GM23338 (cell line): ENCODE data around the gene ESYT1. TPM values are rescaled to one million over a fixed set of nuclear protein-coding genes. Genes with fewer than 3 reads are reported as not detected.

ENCODE experiments used
- ATAC-seq: fragments of 200-7000 bp; cut with Tn5 transposase; 3 replicates; pipeline ENCODE4 v1.9.1; 2020
- DNase-seq: peaks from one replicate; pipeline ENCODE4 v3.0.0-alpha.2; 2015; ENCODE audit warnings: low spot score
- H2AFZ ChIP-seq: fragments of 200-600 bp; sonication (generic); 2 replicates; pipeline ENCODE4 v1.8.0; 2016; ENCODE audit warnings: antibody characterized with exemption, mild to moderate bottlenecking, moderate library complexity
- H3F3A ChIP-seq: fragments of 200-600 bp; sonication (generic); replicated peaks from 2 replicates; pipeline ENCODE4 v1.8.0; 2017; ENCODE audit warnings: antibody characterized with exemption, mixed run types, low read depth
- H3K27ac ChIP-seq: fragments of 200-600 bp; sonication (generic); 2 replicates; pipeline ENCODE4 v1.6.1; 2016; ENCODE audit warnings: low read depth
- H3K27me3 ChIP-seq: fragments of 200-600 bp; sonication (generic); 2 replicates; pipeline ENCODE4 v1.8.0; 2016; ENCODE audit warnings: mild to moderate bottlenecking, mixed run types, moderate library complexity; ENCODE audit not compliant: insufficient read depth
- H3K36me3 ChIP-seq: fragments of 200-600 bp; sonication (generic); 2 replicates; pipeline ENCODE4 v1.8.0; 2016; ENCODE audit warnings: mild to moderate bottlenecking; ENCODE audit not compliant: insufficient read depth
- H3K4me1 ChIP-seq: fragments of 200-600 bp; sonication (generic); 2 replicates; pipeline ENCODE4 v1.8.0; 2016; ENCODE audit warnings: mild to moderate bottlenecking, moderate library complexity; ENCODE audit not compliant: insufficient read depth
- H3K4me2 ChIP-seq: fragments of 200-600 bp; sonication (generic); 2 replicates; pipeline ENCODE4 v1.7.1; 2017; ENCODE audit warnings: mixed run types
- H3K4me3 ChIP-seq: fragments of 200-600 bp; sonication (generic); 2 replicates; pipeline ENCODE4 v1.6.1; 2016; ENCODE audit warnings: mixed run types
- H3K79me2 ChIP-seq: fragments of 200-600 bp; sonication (generic); replicated peaks from 2 replicates; pipeline ENCODE4 v1.8.0; 2017; ENCODE audit warnings: mild to moderate bottlenecking; ENCODE audit not compliant: insufficient read depth
- H3K9me2 ChIP-seq: fragments of 200-600 bp; sonication (generic); 2 replicates; pipeline ENCODE4 v1.8.0; 2017; ENCODE audit not compliant: insufficient read depth
- H4K20me1 ChIP-seq: fragments of 200-600 bp; sonication (generic); replicated peaks from 2 replicates; pipeline ENCODE4 v1.8.0; 2017; ENCODE audit warnings: mild to moderate bottlenecking; ENCODE audit not compliant: insufficient read depth
- H3K27ac Mint-ChIP-seq: 2 replicates; pipeline ENCODE4 v1.8.0; 2020; ENCODE audit warnings: inconsistent platforms, mild to moderate bottlenecking, moderate library complexity, mixed read lengths
- H3K27me3 Mint-ChIP-seq: 3 replicates; pipeline ENCODE4 v1.8.0; 2022; ENCODE audit warnings: low read depth, mild to moderate bottlenecking, moderate library complexity, mixed read lengths, inconsistent platforms; ENCODE audit not compliant: insufficient read depth, poor library complexity
- H3K36me3 Mint-ChIP-seq: 3 replicates; pipeline ENCODE4 v1.8.0; 2021; ENCODE audit warnings: low read depth, mild to moderate bottlenecking, inconsistent platforms, moderate library complexity, mixed read lengths
- H3K4me1 Mint-ChIP-seq: 3 replicates; pipeline ENCODE4 v1.8.0; 2020; ENCODE audit warnings: mild to moderate bottlenecking, inconsistent platforms, mixed read lengths
- H3K4me3 Mint-ChIP-seq: 3 replicates; pipeline ENCODE4 v1.8.0; 2021; ENCODE audit warnings: moderate library complexity, mild to moderate bottlenecking, inconsistent platforms, mixed read lengths
- H3K9me3 Mint-ChIP-seq: 3 replicates; pipeline ENCODE4 v1.8.0; 2020; ENCODE audit warnings: moderate library complexity, mild to moderate bottlenecking, inconsistent platforms, mixed read lengths
- CREB1 ChIP-seq: fragments of 250-450 bp; sonication (Bioruptor Pico); IDR thresholded peaks from 2 replicates; pipeline ENCODE4 v1.5.0; 2020; ENCODE audit warnings: low read depth, mild to moderate bottlenecking, moderate library complexity
- EZH2 ChIP-seq: fragments of 200-600 bp; sonication (generic); IDR thresholded peaks from one replicate; pipeline ENCODE4 v1.8.0; 2017; ENCODE audit warnings: antibody characterized with exemption, mild to moderate bottlenecking, low read depth; ENCODE audit not compliant: unreplicated experiment
- EZH2phosphoT487 ChIP-seq: fragments of 200-600 bp; sonication (generic); IDR thresholded peaks from one replicate; pipeline ENCODE4 v1.8.1; 2018; ENCODE audit warnings: antibody characterized with exemption; ENCODE audit not compliant: unreplicated experiment
- JUNB ChIP-seq: IDR thresholded peaks from one replicate; pipeline ENCODE4 v1.6.1; 2016; ENCODE audit warnings: antibody characterized with exemption; ENCODE audit not compliant: unreplicated experiment
- NANOG ChIP-seq: IDR thresholded peaks from 2 replicates; pipeline ENCODE4 v1.6.1; 2016; ENCODE audit warnings: antibody characterized with exemption, borderline replicate concordance
- POLR2AphosphoS5 ChIP-seq: IDR thresholded peaks from 2 replicates; pipeline ENCODE4 v1.6.1; 2016; ENCODE audit warnings: antibody characterized with exemption, low read depth
- STAT1 ChIP-seq: IDR thresholded peaks from one replicate; pipeline ENCODE4 v1.6.1; 2016; ENCODE audit warnings: antibody characterized with exemption; ENCODE audit not compliant: unreplicated experiment
- ZNF114 ChIP-seq: fragments of 250-450 bp; sonication (Bioruptor Pico); IDR thresholded peaks from 2 replicates; pipeline ENCODE4 v1.5.0; 2020; ENCODE audit warnings: mild to moderate bottlenecking, moderate library complexity
- ZNF331 ChIP-seq: fragments of 250-450 bp; sonication (Bioruptor Pico); IDR thresholded peaks from 2 replicates; pipeline ENCODE4 v1.5.0; 2020; ENCODE audit warnings: low read depth, mild to moderate bottlenecking, moderate library complexity
- polyA plus RNA-seq: library from polyadenylated mRNA; unstranded; fragments of >200 nt; fragmentation: Nextera tagmentation; extraction: Ambion mirVana; gene quantifications from 2 replicates; pipeline ENCODE4 v1.2.1, GENCODE V29; 2016
- total RNA-seq: library from RNA; depleted of rRNA; stranded (reverse); fragments of >200 nt; shearing (Covaris generic); gene quantifications from 2 replicates; pipeline ENCODE4 v1.2.3, GENCODE V29; 2014
- TF ChIP-seq, protein P1 (sequence below): IDR thresholded peaks from 2 replicates; pipeline ENCODE4 v1.6.1; 2016; ENCODE audit warnings: antibody characterized with exemption
- TF ChIP-seq, protein P2 (sequence below): IDR thresholded peaks from one replicate; pipeline ENCODE4 v1.6.1; 2018; ENCODE audit warnings: antibody characterized with exemption; ENCODE audit not compliant: unreplicated experiment
- TF ChIP-seq, protein P3 (sequence below), 2 experiments: fragments of 200-600 bp in 1 of 2; sonication (generic) in 1 of 2; conservative IDR thresholded peaks; 2 replicates each; pipeline versions ENCODE4 v1.5.1 to v1.6.1; 2016 to 2017; ENCODE audit warnings: antibody characterized with exemption in 2 of 2, low read depth in 2 of 2, mild to moderate bottlenecking in 2 of 2, moderate library complexity in 1 of 2
- TF ChIP-seq, protein P4 (sequence below): fragments of 250-450 bp; sonication (Bioruptor Pico); IDR thresholded peaks from 2 replicates; pipeline ENCODE4 v1.5.0; 2020; ENCODE audit warnings: mild to moderate bottlenecking, moderate library complexity

The ESYT1 gene
- total and polyA plus RNA-seq, 2 experiments from 2014 or later: 23.3 to 142 TPM

DNA sequence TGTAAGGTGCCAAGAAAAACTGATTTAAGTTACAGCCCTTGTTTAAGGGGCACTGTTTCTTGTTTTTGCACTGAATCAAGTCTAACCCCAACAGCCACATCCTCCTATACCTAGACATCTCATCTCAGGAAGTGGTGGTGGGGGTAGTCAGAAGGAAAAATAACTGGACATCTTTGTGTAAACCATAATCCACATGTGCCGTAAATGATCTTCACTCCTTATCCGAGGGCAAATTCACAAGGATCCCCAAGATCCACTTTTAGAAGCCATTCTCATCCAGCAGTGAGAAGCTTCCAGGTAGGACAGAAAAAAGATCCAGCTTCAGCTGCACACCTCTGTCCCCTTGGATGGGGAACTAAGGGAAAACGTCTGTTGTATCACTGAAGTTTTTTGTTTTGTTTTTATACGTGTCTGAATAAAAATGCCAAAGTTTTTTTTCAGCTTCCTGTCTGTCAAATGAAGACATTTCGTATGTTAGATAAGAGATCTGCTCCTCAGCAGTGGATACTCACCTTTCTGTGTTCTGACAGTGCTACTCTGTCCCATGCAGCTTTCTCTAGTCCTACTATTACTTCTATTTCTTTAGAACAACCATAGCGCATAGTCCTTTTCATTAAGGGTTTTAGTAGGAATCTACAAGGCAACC, 24.9 kb upstream of the ESYT1 start:
- H3K27ac ChIP-seq: peak overlapping the region; percentile 88
- H4K20me1 ChIP-seq: peaks cover 17% of the 10 kb centered on the region
- H3K4me1 ChIP-seq: peaks cover 22% of the 10 kb centered on the region
- H3K4me2 ChIP-seq: peak overlapping the region; percentile 85
- peaks cover 21% of the 10 kb centered on the region for H3K4me1 Mint-ChIP-seq
- H3K9me2 ChIP-seq: no peaks in the 10 kb centered on the region
- peak overlapping the region; percentile 96 for H3K4me3 Mint-ChIP-seq
- no peaks in the 10 kb centered on the region for H3K9me3 Mint-ChIP-seq
- no peaks in the 10 kb centered on the region for H3K27me3 ChIP-seq
- H3K36me3 ChIP-seq: peaks cover 42% of the 10 kb centered on the region
- peaks cover 76% of the 10 kb centered on the region for H3K36me3 Mint-ChIP-seq
- no peak for TF ChIP-seq ZNF331
- TF ChIP-seq, protein P1, sequence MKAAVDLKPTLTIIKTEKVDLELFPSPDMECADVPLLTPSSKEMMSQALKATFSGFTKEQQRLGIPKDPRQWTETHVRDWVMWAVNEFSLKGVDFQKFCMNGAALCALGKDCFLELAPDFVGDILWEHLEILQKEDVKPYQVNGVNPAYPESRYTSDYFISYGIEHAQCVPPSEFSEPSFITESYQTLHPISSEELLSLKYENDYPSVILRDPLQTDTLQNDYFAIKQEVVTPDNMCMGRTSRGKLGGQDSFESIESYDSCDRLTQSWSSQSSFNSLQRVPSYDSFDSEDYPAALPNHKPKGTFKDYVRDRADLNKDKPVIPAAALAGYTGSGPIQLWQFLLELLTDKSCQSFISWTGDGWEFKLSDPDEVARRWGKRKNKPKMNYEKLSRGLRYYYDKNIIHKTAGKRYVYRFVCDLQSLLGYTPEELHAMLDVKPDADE: no peak
- TF ChIP-seq, protein P2, sequence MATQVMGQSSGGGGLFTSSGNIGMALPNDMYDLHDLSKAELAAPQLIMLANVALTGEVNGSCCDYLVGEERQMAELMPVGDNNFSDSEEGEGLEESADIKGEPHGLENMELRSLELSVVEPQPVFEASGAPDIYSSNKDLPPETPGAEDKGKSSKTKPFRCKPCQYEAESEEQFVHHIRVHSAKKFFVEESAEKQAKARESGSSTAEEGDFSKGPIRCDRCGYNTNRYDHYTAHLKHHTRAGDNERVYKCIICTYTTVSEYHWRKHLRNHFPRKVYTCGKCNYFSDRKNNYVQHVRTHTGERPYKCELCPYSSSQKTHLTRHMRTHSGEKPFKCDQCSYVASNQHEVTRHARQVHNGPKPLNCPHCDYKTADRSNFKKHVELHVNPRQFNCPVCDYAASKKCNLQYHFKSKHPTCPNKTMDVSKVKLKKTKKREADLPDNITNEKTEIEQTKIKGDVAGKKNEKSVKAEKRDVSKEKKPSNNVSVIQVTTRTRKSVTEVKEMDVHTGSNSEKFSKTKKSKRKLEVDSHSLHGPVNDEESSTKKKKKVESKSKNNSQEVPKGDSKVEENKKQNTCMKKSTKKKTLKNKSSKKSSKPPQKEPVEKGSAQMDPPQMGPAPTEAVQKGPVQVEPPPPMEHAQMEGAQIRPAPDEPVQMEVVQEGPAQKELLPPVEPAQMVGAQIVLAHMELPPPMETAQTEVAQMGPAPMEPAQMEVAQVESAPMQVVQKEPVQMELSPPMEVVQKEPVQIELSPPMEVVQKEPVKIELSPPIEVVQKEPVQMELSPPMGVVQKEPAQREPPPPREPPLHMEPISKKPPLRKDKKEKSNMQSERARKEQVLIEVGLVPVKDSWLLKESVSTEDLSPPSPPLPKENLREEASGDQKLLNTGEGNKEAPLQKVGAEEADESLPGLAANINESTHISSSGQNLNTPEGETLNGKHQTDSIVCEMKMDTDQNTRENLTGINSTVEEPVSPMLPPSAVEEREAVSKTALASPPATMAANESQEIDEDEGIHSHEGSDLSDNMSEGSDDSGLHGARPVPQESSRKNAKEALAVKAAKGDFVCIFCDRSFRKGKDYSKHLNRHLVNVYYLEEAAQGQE: no peak
- no peak for TF ChIP-seq ZNF114 (CRISPR knock-in tag)
- no peak for TF ChIP-seq NANOG
- no peak for TF ChIP-seq CREB1 (CRISPR knock-in tag)
- TF ChIP-seq JUNB: no peak
- no peak for TF ChIP-seq STAT1
- no peak for TF ChIP-seq EZH2
- TF ChIP-seq, protein P3, sequence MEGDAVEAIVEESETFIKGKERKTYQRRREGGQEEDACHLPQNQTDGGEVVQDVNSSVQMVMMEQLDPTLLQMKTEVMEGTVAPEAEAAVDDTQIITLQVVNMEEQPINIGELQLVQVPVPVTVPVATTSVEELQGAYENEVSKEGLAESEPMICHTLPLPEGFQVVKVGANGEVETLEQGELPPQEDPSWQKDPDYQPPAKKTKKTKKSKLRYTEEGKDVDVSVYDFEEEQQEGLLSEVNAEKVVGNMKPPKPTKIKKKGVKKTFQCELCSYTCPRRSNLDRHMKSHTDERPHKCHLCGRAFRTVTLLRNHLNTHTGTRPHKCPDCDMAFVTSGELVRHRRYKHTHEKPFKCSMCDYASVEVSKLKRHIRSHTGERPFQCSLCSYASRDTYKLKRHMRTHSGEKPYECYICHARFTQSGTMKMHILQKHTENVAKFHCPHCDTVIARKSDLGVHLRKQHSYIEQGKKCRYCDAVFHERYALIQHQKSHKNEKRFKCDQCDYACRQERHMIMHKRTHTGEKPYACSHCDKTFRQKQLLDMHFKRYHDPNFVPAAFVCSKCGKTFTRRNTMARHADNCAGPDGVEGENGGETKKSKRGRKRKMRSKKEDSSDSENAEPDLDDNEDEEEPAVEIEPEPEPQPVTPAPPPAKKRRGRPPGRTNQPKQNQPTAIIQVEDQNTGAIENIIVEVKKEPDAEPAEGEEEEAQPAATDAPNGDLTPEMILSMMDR (conservative IDR thresholded peaks at IDR 0.05; ENCODE audit: low read depth in 2 of 2): no peak
- no peak for TF ChIP-seq EZH2phosphoT487
- TF ChIP-seq, protein P4, sequence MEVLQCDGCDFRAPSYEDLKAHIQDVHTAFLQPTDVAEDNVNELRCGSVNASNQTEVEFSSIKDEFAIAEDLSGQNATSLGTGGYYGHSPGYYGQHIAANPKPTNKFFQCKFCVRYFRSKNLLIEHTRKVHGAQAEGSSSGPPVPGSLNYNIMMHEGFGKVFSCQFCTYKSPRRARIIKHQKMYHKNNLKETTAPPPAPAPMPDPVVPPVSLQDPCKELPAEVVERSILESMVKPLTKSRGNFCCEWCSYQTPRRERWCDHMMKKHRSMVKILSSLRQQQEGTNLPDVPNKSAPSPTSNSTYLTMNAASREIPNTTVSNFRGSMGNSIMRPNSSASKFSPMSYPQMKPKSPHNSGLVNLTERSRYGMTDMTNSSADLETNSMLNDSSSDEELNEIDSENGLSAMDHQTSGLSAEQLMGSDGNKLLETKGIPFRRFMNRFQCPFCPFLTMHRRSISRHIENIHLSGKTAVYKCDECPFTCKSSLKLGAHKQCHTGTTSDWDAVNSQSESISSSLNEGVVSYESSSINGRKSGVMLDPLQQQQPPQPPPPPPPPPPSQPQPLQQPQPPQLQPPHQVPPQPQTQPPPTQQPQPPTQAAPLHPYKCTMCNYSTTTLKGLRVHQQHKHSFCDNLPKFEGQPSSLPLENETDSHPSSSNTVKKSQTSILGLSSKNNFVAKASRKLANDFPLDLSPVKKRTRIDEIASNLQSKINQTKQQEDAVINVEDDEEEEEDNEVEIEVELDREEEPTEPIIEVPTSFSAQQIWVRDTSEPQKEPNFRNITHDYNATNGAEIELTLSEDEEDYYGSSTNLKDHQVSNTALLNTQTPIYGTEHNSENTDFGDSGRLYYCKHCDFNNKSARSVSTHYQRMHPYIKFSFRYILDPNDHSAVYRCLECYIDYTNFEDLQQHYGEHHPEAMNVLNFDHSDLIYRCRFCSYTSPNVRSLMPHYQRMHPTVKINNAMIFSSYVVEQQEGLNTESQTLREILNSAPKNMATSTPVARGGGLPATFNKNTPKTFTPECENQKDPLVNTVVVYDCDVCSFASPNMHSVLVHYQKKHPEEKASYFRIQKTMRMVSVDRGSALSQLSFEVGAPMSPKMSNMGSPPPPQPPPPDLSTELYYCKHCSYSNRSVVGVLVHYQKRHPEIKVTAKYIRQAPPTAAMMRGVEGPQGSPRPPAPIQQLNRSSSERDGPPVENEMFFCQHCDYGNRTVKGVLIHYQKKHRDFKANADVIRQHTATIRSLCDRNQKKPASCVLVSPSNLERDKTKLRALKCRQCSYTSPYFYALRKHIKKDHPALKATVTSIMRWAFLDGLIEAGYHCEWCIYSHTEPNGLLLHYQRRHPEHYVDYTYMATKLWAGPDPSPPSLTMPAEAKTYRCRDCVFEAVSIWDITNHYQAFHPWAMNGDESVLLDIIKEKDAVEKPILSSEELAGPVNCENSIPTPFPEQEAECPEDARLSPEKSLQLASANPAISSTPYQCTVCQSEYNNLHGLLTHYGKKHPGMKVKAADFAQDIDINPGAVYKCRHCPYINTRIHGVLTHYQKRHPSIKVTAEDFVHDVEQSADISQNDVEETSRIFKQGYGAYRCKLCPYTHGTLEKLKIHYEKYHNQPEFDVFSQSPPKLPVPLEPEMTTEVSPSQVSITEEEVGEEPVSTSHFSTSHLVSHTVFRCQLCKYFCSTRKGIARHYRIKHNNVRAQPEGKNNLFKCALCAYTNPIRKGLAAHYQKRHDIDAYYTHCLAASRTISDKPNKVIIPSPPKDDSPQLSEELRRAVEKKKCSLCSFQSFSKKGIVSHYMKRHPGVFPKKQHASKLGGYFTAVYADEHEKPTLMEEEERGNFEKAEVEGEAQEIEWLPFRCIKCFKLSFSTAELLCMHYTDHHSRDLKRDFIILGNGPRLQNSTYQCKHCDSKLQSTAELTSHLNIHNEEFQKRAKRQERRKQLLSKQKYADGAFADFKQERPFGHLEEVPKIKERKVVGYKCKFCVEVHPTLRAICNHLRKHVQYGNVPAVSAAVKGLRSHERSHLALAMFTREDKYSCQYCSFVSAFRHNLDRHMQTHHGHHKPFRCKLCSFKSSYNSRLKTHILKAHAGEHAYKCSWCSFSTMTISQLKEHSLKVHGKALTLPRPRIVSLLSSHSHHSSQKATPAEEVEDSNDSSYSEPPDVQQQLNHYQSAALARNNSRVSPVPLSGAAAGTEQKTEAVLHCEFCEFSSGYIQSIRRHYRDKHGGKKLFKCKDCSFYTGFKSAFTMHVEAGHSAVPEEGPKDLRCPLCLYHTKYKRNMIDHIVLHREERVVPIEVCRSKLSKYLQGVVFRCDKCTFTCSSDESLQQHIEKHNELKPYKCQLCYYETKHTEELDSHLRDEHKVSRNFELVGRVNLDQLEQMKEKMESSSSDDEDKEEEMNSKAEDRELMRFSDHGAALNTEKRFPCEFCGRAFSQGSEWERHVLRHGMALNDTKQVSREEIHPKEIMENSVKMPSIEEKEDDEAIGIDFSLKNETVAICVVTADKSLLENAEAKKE: no peak
- no peak for TF ChIP-seq POLR2AphosphoS5
- peak overlapping the region; percentile 54; the same call in 1 of the 2 replicates for H3K27ac Mint-ChIP-seq
- peak overlapping the region; percentile 99 for H3K4me3 ChIP-seq
- DNase-seq: no peak
- no peak for ATAC-seq
- H3K27me3 Mint-ChIP-seq: peaks cover 13% of the 10 kb centered on the region
- peaks cover 43% of the 10 kb centered on the region for H3F3A ChIP-seq
- H2AFZ ChIP-seq: no peak overlapping the region
- H3K79me2 ChIP-seq: peaks cover 36% of the 10 kb centered on the region
